ENCODE measurements around the gene ASTN2. TPM values are rescaled to one million over a fixed set of nuclear protein-coding genes. Genes with fewer than 3 reads are reported as not detected.

The ASTN2 gene
- total and polyA plus RNA-seq, 10 of the 15 experiments (the other 5 are each of a cell fraction or from before 2014, with no cell fraction given), result 1.4 to 15.7 (median 7.0) TPM

DNA sequence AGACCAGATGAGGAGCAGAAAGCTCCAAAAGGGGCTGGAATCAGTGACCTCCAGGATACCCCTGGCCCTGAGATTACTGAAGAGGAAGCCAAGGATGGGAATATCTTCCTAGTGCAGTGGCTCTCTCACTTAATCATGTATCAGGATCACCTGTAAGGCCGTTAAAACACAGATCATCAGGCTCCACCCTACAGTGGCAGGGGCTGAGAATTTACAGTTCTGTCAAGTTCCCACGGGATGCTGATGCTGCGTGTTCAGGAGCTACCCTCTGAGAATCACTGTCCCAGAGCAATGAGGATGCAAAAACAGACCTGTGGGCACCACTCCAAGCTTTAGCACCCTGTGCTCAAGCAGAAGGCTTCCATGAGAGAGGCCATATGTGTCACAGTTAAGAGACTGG, 291.9 kb downstream of the ASTN2 start (continued):
- TF ChIP-seq ZNF384 (IDR thresholded peaks at IDR 0.05; ENCODE audit: borderline replicate concordance, low read depth, low read length) (no peak), RELA (IDR thresholded peaks at IDR 0.05; ENCODE audit: borderline replicate concordance, partially characterized antibody) (no peak), BCL11A (IDR thresholded peaks at IDR 0.05; ENCODE audit: low read depth, low read length) (no peak)

DNA sequence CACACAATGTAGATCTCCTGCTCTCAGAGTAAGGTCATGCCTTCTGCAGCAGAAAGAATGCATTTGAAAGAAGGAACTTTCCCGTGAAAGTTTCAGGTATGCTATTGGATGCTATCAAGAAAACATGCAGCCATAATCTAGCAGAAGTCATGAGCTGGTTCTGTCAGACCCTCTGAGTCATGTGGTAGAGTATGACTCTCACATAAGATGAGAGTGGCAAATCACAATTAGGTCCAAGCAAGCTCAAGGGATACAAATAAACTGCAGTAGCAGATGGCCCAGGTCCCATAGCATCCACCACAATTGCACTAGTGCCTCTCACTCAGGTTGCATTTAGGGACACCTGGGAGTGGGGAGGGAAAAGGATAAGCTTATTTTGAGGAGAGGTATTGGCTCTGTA, 292.8 kb downstream of the ASTN2 start:
- intact Hi-C loops (cut with micrococcal nuclease; ENCODE audit: unreplicated experiment), result no loop called here
- Histone ChIP-seq H3K9ac (ENCODE audit: control insufficient read depth, insufficient read depth, low read length) (no peak overlapping the region), H3K4me2 (ENCODE audit: control insufficient read depth, insufficient read depth) (no peak overlapping the region), H3K4me3 (no peak overlapping the region), H3K79me2 (ENCODE audit: control insufficient read depth, insufficient read depth, low read length) (no peaks in the 10 kb centered on the region), H3K27me3 (replicated peaks in 1 of 2; ENCODE audit: control insufficient read depth in 2 of 2, insufficient read depth in 2 of 2, low read length in 1 of 2) (no peaks in the 10 kb centered on the region), H3K9me3 (replicated peaks; ENCODE audit: control insufficient read depth, insufficient read depth, low read length) (no peaks in the 10 kb centered on the region), H2AFZ (ENCODE audit: control insufficient read depth, low read depth, low read length) (no peak overlapping the region), H3K27ac (ENCODE audit: control insufficient read depth, insufficient read depth) (no peak overlapping the region), H3K4me1 (ENCODE audit: control insufficient read depth, insufficient read depth, low read length) (no peaks in the 10 kb centered on the region), H4K20me1 (ENCODE audit: control insufficient read depth, insufficient read depth) (no peaks in the 10 kb centered on the region), H3K36me3 (ENCODE audit: control insufficient read depth in 2 of 2, insufficient read depth in 2 of 2, low read length in 1 of 2) (no peaks in the 10 kb centered on the region)
- FAIRE-seq (no peak), ATAC-seq (no peak), DNase-seq (ENCODE audit: low read depth, low spot score) (no peak)
- ChIA-PET RAD21 (ENCODE audit: unreplicated experiment) (no interaction called here), CTCF (no interaction called here), SMC1A (ENCODE audit: uncharacterized antibody, unreplicated experiment) (no interaction called here), POLR2A (no interaction called here)
- WGBS (ENCODE audit: insufficient coverage, insufficient replicate concordance, low lambda C conversion rate, missing lambda C conversion rate), result 0% methylated on average over 1 of the region's 1 CpG
- in situ Hi-C loops (cut with MboI), result no loop called here
- TF ChIP-seq SPI1 (IDR thresholded peaks at IDR 0.05; ENCODE audit: borderline replicate concordance, insufficient read depth, low read depth, low read length) (no peak), ZNF622 (IDR thresholded peaks at IDR 0.05) (no peak), HDAC6 (IDR thresholded peaks at IDR 0.05; ENCODE audit: unreplicated experiment) (no peak)
- TF ChIP-seq, protein P1, sequence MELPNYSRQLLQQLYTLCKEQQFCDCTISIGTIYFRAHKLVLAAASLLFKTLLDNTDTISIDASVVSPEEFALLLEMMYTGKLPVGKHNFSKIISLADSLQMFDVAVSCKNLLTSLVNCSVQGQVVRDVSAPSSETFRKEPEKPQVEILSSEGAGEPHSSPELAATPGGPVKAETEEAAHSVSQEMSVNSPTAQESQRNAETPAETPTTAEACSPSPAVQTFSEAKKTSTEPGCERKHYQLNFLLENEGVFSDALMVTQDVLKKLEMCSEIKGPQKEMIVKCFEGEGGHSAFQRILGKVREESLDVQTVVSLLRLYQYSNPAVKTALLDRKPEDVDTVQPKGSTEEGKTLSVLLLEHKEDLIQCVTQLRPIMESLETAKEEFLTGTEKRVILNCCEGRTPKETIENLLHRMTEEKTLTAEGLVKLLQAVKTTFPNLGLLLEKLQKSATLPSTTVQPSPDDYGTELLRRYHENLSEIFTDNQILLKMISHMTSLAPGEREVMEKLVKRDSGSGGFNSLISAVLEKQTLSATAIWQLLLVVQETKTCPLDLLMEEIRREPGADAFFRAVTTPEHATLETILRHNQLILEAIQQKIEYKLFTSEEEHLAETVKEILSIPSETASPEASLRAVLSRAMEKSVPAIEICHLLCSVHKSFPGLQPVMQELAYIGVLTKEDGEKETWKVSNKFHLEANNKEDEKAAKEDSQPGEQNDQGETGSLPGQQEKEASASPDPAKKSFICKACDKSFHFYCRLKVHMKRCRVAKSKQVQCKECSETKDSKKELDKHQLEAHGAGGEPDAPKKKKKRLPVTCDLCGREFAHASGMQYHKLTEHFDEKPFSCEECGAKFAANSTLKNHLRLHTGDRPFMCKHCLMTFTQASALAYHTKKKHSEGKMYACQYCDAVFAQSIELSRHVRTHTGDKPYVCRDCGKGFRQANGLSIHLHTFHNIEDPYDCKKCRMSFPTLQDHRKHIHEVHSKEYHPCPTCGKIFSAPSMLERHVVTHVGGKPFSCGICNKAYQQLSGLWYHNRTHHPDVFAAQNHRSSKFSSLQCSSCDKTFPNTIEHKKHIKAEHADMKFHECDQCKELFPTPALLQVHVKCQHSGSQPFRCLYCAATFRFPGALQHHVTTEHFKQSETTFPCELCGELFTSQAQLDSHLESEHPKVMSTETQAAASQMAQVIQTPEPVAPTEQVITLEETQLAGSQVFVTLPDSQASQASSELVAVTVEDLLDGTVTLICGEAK (IDR thresholded peaks at IDR 0.05; ENCODE audit: borderline replicate concordance), result no peak
- TF ChIP-seq, protein P2, sequence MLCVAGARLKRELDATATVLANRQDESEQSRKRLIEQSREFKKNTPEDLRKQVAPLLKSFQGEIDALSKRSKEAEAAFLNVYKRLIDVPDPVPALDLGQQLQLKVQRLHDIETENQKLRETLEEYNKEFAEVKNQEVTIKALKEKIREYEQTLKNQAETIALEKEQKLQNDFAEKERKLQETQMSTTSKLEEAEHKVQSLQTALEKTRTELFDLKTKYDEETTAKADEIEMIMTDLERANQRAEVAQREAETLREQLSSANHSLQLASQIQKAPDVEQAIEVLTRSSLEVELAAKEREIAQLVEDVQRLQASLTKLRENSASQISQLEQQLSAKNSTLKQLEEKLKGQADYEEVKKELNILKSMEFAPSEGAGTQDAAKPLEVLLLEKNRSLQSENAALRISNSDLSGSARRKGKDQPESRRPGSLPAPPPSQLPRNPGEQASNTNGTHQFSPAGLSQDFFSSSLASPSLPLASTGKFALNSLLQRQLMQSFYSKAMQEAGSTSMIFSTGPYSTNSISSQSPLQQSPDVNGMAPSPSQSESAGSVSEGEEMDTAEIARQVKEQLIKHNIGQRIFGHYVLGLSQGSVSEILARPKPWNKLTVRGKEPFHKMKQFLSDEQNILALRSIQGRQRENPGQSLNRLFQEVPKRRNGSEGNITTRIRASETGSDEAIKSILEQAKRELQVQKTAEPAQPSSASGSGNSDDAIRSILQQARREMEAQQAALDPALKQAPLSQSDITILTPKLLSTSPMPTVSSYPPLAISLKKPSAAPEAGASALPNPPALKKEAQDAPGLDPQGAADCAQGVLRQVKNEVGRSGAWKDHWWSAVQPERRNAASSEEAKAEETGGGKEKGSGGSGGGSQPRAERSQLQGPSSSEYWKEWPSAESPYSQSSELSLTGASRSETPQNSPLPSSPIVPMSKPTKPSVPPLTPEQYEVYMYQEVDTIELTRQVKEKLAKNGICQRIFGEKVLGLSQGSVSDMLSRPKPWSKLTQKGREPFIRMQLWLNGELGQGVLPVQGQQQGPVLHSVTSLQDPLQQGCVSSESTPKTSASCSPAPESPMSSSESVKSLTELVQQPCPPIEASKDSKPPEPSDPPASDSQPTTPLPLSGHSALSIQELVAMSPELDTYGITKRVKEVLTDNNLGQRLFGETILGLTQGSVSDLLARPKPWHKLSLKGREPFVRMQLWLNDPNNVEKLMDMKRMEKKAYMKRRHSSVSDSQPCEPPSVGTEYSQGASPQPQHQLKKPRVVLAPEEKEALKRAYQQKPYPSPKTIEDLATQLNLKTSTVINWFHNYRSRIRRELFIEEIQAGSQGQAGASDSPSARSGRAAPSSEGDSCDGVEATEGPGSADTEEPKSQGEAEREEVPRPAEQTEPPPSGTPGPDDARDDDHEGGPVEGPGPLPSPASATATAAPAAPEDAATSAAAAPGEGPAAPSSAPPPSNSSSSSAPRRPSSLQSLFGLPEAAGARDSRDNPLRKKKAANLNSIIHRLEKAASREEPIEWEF (IDR thresholded peaks at IDR 0.05; ENCODE audit: insufficient replicate concordance, low read depth, low read length), result no peak
- BruUV-seq (replicated peaks), result no TSS peak
